Measurements from ENCODE around the gene SPIRE2.

SPIRE2 gene

GRCh38 chr16:89915303-89916232 is 87.3 kb downstream of the SPIRE2 start:
- no peak for DNase-seq (ENCODE audit: low spot score)

- DNase-seq (ENCODE audit: low spot score), result peak; percentile 92
Observed at GRCh38 chr16:89917773-89918452, 89.6 kb downstream of the SPIRE2 start.

- DNase-seq (ENCODE audit: low spot score), result peak; percentile 37
Observed at GRCh38 chr16:89918453-89919347, 90.4 kb downstream of the SPIRE2 start, which contains the start of gene MC1R. MC1R (plus strand) TSS chr16:89918862; CDS start chr16:89919259, 397 bp downstream.

- DNase-seq (ENCODE audit: low spot score), result no peak
Observed at GRCh38 chr16:89919535-89920406, 91.5 kb downstream of the SPIRE2 start.

GRCh38 chr16:89920723-89921122 is 92.4 kb downstream of the SPIRE2 start:
- no peak for DNase-seq (ENCODE audit: low spot score)
